Calu3 (cell line): ENCODE data around the gene DOC2A. TPM values are rescaled to one million over a fixed set of nuclear protein-coding genes. Genes with fewer than 3 reads are reported as not detected.

Experiments used
- BruUV-seq: library from RNA; stranded (reverse); fragments of 400-500 nt; replicated peaks from 2 replicates; lab custom pipeline; 2021; lab: Mats Ljungman, UMichigan
- CTCF ChIA-PET: fragments of 300-600 bp; sonication (Branson Sonifier 250); formaldehyde crosslinking; loops from one replicate; lab custom pipeline; 2022; ENCODE audit warnings: antibody characterized with exemption; lab: Charles Lee
- DNase-seq: peaks from one replicate; pipeline ENCODE4 v3.0.0; 2022
- H3K27ac Mint-ChIP-seq: one replicate; pipeline ENCODE4 v1.8.0; 2022; ENCODE audit warnings: mixed read lengths; ENCODE audit not compliant: unreplicated experiment
- H3K27me3 Mint-ChIP-seq: one replicate; pipeline ENCODE4 v1.8.0; 2022; ENCODE audit warnings: mixed read lengths; ENCODE audit not compliant: unreplicated experiment
- H3K36me3 Mint-ChIP-seq: one replicate; pipeline ENCODE4 v1.8.0; 2022; ENCODE audit warnings: mild to moderate bottlenecking, moderate library complexity, mixed read lengths; ENCODE audit not compliant: insufficient read depth, unreplicated experiment
- H3K4me1 Mint-ChIP-seq: one replicate; pipeline ENCODE4 v1.8.0; 2022; ENCODE audit warnings: mild to moderate bottlenecking, low read depth, mixed read lengths; ENCODE audit not compliant: unreplicated experiment
- H3K4me3 Mint-ChIP-seq: one replicate; pipeline ENCODE4 v1.8.0; 2022; ENCODE audit warnings: mild to moderate bottlenecking, low read depth, moderate library complexity, mixed read lengths; ENCODE audit not compliant: unreplicated experiment
- H3K9me3 Mint-ChIP-seq: one replicate; pipeline ENCODE4 v1.8.0; 2022; ENCODE audit warnings: low read depth, mixed read lengths; ENCODE audit not compliant: unreplicated experiment
- intact Hi-C: fragments of 100-400 bp; cut with micrococcal nuclease; formaldehyde crosslinking; loops from one replicate; pipeline ENCODE4 v1.10.0; 2022; ENCODE audit not compliant: unreplicated experiment
- total RNA-seq: library from RNA; stranded (reverse); gene quantifications from 2 replicates; pipeline ENCODE4 v1.2.3, GENCODE V29; 2022
- TF ChIP-seq, protein P1 (sequence below): fragments of 200-600 bp; IDR thresholded peaks from one replicate; pipeline ENCODE4 v1.8.0; 2022; ENCODE audit warnings: antibody characterized with exemption; ENCODE audit not compliant: unreplicated experiment

The DOC2A gene
- total RNA-seq, 1 experiment from 2014 or later: 19.9 TPM

DNA sequence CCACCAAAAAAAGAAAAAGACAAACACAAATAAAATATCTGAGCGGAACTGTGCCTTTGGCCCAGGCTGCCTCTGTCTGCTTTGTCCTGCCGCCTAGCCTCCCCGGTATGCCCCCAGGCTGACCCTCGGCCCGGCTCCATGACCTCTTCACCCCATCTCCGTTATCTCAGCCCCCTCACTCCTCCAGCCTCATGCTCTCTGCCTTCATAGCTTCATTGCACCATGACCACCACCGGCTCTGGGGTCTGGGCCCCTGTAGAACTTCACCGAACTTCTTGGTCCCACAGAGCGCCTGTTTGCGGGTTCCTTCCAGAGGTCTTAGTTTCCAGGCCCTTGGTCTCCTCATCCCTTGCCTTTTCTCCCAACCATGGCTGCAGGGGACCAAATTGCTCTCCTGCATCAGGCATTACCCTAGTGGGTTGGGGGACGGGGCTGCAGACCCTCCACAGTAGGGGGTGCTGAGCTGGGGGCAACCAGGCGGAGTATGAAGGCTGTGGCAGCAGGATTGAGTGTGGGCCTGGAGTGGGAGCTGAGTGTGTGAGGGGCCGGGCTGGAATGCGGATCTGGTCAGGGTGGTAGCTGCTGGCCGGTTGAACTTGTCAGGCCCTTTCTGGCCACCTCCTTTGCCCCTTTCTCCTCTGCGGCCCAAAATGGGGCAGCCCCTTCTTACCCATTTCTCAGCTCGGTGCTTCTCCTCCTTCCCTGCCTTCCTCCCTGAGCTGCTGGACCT, 22.3 kb downstream of the DOC2A start:
- no peak for DNase-seq
- CTCF ChIA-PET: interaction anchor here (1.2 kb wide), 1 partner anchor 13 kb away, joined by 3 read pairs; no protein-coding TSS in a partner anchor
- H3K27me3 Mint-ChIP-seq: no peaks in the 10 kb centered on the region
- H3K27ac Mint-ChIP-seq: no peak overlapping the region
- TF ChIP-seq, protein P1, sequence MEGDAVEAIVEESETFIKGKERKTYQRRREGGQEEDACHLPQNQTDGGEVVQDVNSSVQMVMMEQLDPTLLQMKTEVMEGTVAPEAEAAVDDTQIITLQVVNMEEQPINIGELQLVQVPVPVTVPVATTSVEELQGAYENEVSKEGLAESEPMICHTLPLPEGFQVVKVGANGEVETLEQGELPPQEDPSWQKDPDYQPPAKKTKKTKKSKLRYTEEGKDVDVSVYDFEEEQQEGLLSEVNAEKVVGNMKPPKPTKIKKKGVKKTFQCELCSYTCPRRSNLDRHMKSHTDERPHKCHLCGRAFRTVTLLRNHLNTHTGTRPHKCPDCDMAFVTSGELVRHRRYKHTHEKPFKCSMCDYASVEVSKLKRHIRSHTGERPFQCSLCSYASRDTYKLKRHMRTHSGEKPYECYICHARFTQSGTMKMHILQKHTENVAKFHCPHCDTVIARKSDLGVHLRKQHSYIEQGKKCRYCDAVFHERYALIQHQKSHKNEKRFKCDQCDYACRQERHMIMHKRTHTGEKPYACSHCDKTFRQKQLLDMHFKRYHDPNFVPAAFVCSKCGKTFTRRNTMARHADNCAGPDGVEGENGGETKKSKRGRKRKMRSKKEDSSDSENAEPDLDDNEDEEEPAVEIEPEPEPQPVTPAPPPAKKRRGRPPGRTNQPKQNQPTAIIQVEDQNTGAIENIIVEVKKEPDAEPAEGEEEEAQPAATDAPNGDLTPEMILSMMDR: no peak
- no peaks in the 10 kb centered on the region for H3K9me3 Mint-ChIP-seq
- H3K4me3 Mint-ChIP-seq: no peak overlapping the region
- intact Hi-C loops: no loop called here
- H3K36me3 Mint-ChIP-seq: peaks cover 41% of the 10 kb centered on the region
- no peaks in the 10 kb centered on the region for H3K4me1 Mint-ChIP-seq
- no TSS peak for BruUV-seq

DNA sequence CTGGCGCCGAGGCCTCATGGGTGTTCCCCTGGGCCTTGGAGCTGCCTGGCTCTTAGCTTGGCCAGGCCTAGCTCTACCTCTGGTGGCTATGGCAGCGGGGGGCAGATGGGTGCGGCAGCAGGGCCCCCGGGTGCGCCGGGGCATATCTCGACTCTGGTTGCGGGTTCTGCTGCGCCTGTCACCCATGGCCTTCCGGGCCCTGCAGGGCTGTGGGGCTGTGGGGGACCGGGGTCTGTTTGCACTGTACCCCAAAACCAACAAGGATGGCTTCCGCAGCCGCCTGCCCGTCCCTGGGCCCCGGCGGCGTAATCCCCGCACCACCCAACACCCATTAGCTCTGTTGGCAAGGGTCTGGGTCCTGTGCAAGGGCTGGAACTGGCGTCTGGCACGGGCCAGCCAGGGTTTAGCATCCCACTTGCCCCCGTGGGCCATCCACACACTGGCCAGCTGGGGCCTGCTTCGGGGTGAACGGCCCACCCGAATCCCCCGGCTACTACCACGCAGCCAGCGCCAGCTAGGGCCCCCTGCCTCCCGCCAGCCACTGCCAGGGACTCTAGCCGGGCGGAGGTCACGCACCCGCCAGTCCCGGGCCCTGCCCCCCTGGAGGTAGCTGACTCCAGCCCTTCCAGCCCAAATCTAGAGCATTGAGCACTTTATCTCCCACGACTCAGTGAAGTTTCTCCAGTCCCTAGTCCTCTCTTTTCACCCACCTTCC, 23.3 kb downstream of the DOC2A start:
- BruUV-seq: no TSS peak
- peaks cover 44% of the 10 kb centered on the region for H3K36me3 Mint-ChIP-seq
- no peak overlapping the region for H3K27ac Mint-ChIP-seq
- intact Hi-C loops: no loop called here
- no peak for DNase-seq
- H3K4me1 Mint-ChIP-seq: no peaks in the 10 kb centered on the region
- CTCF ChIA-PET: interaction anchor here (1.2 kb wide), 1 partner anchor 12 kb away, joined by 3 read pairs; no protein-coding TSS in a partner anchor
- TF ChIP-seq, protein P1: no peak
- H3K27me3 Mint-ChIP-seq: no peaks in the 10 kb centered on the region
- H3K9me3 Mint-ChIP-seq: no peaks in the 10 kb centered on the region
- H3K4me3 Mint-ChIP-seq: no peak overlapping the region

DNA sequence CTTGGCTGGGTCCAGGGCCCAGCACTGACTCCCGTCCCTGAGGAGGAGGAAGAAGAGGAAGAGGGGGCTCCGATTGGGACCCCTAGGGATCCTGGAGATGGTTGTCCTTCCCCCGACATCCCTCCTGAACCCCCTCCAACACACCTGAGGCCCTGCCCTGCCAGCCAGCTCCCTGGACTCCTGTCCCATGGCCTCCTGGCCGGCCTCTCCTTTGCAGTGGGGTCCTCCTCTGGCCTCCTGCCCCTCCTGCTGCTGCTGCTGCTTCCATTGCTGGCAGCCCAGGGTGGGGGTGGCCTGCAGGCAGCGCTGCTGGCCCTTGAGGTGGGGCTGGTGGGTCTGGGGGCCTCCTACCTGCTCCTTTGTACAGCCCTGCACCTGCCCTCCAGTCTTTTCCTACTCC, 23.9 kb downstream of the DOC2A start:
- Mint-ChIP-seq H3K36me3 (peaks cover 49% of the 10 kb centered on the region), H3K4me1 (no peaks in the 10 kb centered on the region), H3K4me3 (no peak overlapping the region), H3K9me3 (no peaks in the 10 kb centered on the region), H3K27me3 (no peaks in the 10 kb centered on the region), H3K27ac (no peak overlapping the region)
- BruUV-seq: no TSS peak
- TF ChIP-seq, protein P1: no peak
- DNase-seq: no peak
- CTCF ChIA-PET: interaction anchor here (1.2 kb wide), 1 partner anchor 11 kb away, joined by 3 read pairs; no protein-coding TSS in a partner anchor
- intact Hi-C loops: no loop called here

DNA sequence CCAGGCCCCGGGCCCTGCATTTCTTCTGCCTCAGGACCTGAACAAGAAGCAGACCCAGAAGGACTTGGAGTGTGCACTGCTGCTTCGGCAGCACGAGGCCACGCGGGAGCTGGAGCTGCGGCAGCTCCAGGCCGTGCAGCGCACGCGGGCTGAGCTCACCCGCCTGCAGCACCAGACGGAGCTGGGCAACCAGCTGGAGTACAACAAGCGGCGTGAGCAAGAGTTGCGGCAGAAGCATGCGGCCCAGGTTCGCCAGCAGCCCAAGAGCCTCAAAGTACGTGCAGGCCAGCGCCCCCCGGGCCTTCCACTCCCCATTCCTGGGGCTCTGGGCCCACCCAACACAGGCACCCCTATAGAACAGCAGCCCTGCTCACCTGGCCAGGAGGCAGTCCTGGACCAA, 24.6 kb downstream of the DOC2A start:
- Mint-ChIP-seq H3K27ac (no peak overlapping the region), H3K4me3 (no peak overlapping the region), H3K27me3 (no peaks in the 10 kb centered on the region), H3K36me3 (peaks cover 49% of the 10 kb centered on the region), H3K9me3 (no peaks in the 10 kb centered on the region), H3K4me1 (no peaks in the 10 kb centered on the region)
- CTCF ChIA-PET: no interaction called here
- intact Hi-C loops: no loop called here
- no TSS peak for BruUV-seq
- DNase-seq: no peak
- TF ChIP-seq, protein P1: no peak
